Spleen (tissue), 7 donors: ENCODE measurements around the gene ENOX1.

Source experiments
- POLR2AphosphoS5 ChIP-seq, 3 donors: sonication (generic); formaldehyde crosslinking; IDR thresholded peaks; one replicate each; pipeline ENCODE4 v1.5.1; 2017; ENCODE audit warnings: antibody characterized with exemption in 3 of 3
- TF ChIP-seq, protein P1 (sequence below), 11 experiments: fragments of 200-600 bp in 7 of 11; fragments of 450-650 bp in 4 of 11; sonication (generic) in 4 of 11; IDR thresholded peaks in 8 of 11; conservative IDR thresholded peaks in 3 of 11; 1 replicate in 7 of 11; 2 replicates in 4 of 11; pipeline versions ENCODE4 v1.4.0 to v1.8.0; 2016 to 2021; ENCODE audit warnings: antibody characterized with exemption in 11 of 11, inconsistent platforms in 4 of 11, mild to moderate bottlenecking in 1 of 11
- donor health status: DM: no; HTN: no; CAD: no; lungs with moderate emphysema.
- donor health status: DM: no; HTN: no; CAD: no.
- donor health status: DM: no; HTN: no; CAD: no.

DNA sequence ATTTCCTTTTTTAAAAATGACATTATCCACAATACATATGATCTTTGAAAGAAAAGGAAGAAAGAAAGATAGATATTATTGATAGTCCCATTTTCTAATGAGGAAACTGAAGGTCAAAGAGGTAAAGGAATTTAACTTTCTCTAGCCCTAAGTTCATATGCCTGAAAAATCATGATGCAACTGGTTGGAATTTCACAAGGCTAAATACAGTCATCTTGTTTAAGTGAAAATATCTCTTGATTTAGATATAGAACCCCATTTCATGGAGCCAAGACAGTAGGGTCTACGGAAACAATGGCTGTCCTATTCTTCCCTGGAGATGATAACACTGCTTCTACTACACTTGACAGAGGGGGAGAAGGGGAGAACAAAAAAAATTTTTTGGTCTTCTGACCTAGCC, 397.2 kb downstream of the ENOX1 start:
- TF ChIP-seq, protein P1, sequence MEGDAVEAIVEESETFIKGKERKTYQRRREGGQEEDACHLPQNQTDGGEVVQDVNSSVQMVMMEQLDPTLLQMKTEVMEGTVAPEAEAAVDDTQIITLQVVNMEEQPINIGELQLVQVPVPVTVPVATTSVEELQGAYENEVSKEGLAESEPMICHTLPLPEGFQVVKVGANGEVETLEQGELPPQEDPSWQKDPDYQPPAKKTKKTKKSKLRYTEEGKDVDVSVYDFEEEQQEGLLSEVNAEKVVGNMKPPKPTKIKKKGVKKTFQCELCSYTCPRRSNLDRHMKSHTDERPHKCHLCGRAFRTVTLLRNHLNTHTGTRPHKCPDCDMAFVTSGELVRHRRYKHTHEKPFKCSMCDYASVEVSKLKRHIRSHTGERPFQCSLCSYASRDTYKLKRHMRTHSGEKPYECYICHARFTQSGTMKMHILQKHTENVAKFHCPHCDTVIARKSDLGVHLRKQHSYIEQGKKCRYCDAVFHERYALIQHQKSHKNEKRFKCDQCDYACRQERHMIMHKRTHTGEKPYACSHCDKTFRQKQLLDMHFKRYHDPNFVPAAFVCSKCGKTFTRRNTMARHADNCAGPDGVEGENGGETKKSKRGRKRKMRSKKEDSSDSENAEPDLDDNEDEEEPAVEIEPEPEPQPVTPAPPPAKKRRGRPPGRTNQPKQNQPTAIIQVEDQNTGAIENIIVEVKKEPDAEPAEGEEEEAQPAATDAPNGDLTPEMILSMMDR (IDR thresholded peaks at IDR 0.05 in 8 of 11, conservative IDR thresholded peaks at IDR 0.05 in 3 of 11), result no peak
- TF ChIP-seq POLR2AphosphoS5 (IDR thresholded peaks at IDR 0.05), result no peak
